Stimulated activated CD4-positive, alpha-beta T cell treated with anti-CD3 and anti-CD28 coated beads, Interleukin-15, amount 100 ng/mL, for 24 hours (primary cell): Measurements from ENCODE around the gene CDC25C.
"Not testable (repeated sequence)": the region's sequence is repeated elsewhere in the genome, so short reads cannot be mapped to it uniquely, and the experiment has no call there.

Source experiments
- DNase-seq: peaks from one replicate; pipeline ENCODE4 v3.0.0-alpha.2; 2020

Gene CDC25C

GRCh38 chr5:138274189-138274853, 57.3 kb downstream of the CDC25C start, which contains the start of gene GFRA3:
TSS of gene GFRA3 (minus strand) at chr5:138274621. CDS start at chr5:138274424, 197 bp downstream.
- peak; percentile 31 for DNase-seq

GRCh38 chr5:138273834-138274188, 57.8 kb downstream of the CDC25C start:
- DNase-seq, result no peak

GRCh38 chr5:138272681-138273080, 58.9 kb downstream of the CDC25C start:
- no peak for DNase-seq

GRCh38 chr5:138271281-138271680, 60.3 kb downstream of the CDC25C start:
- no peak for DNase-seq

GRCh38 chr5:138264183-138264582, 67.4 kb downstream of the CDC25C start:
- DNase-seq, result no peak

- DNase-seq, result no peak
Measured at GRCh38 chr5:138263581-138263980, 68.0 kb downstream of the CDC25C start.

GRCh38 chr5:138258704-138259292, 72.8 kb downstream of the CDC25C start:
- no peak for DNase-seq

GRCh38 chr5:138257583-138257982, 74.0 kb downstream of the CDC25C start:
- no peak for DNase-seq

GRCh38 chr5:138252944-138253343, 78.7 kb downstream of the CDC25C start:
- DNase-seq, result no peak

- DNase-seq, result not testable (repeated sequence)
Measured at GRCh38 chr5:138247800-138248199, 83.8 kb downstream of the CDC25C start.

GRCh38 chr5:138246822-138247221, 84.8 kb downstream of the CDC25C start:
- no peak for DNase-seq

- no peak for DNase-seq
Measured at GRCh38 chr5:138246334-138246733, 85.3 kb downstream of the CDC25C start.

GRCh38 chr5:138245717-138246116, 85.9 kb downstream of the CDC25C start:
- no peak for DNase-seq

GRCh38 chr5:138243794-138244193, 87.8 kb downstream of the CDC25C start:
- DNase-seq, result no peak

GRCh38 chr5:138241688-138242571, 89.7 kb downstream of the CDC25C start:
- DNase-seq, result no peak

- DNase-seq, result peak; percentile 25
Measured at GRCh38 chr5:138240650-138241385, 90.8 kb downstream of the CDC25C start.

GRCh38 chr5:138238034-138238433, 93.6 kb downstream of the CDC25C start:
- DNase-seq, result no peak
